LNCAP (cell line): ENCODE measurements around the gene ZNF778.

Experiments
- TF ChIP-seq, protein P1 (sequence below): fragments of 450-650 bp; IDR thresholded peaks from 2 replicates; pipeline ENCODE4 v1.5.1; 2017; ENCODE audit warnings: mild to moderate bottlenecking

ZNF778 gene

DNA sequence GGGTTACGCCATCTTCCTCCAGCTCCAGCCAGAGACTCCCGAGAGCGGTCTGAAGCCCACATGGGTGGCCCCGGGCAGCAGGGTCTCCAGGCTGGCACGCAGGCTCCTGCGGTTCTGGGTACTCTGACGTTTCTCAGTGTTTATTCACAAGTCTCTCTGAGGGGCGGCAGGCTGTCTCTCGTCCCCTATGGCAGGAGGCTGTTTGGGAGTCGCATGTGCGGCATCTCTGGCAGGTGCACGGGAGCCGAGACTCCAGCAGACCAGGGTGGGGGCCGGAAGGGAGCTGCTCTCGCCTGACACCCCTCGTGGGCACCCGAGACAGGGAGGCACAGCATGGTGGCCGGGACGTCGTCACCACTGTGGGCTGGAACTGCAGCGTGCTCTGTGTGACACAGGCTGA lies 48.1 kb downstream of the ZNF778 start:
- TF ChIP-seq, protein P1, sequence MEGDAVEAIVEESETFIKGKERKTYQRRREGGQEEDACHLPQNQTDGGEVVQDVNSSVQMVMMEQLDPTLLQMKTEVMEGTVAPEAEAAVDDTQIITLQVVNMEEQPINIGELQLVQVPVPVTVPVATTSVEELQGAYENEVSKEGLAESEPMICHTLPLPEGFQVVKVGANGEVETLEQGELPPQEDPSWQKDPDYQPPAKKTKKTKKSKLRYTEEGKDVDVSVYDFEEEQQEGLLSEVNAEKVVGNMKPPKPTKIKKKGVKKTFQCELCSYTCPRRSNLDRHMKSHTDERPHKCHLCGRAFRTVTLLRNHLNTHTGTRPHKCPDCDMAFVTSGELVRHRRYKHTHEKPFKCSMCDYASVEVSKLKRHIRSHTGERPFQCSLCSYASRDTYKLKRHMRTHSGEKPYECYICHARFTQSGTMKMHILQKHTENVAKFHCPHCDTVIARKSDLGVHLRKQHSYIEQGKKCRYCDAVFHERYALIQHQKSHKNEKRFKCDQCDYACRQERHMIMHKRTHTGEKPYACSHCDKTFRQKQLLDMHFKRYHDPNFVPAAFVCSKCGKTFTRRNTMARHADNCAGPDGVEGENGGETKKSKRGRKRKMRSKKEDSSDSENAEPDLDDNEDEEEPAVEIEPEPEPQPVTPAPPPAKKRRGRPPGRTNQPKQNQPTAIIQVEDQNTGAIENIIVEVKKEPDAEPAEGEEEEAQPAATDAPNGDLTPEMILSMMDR = no peak

- TF ChIP-seq, protein P1 = no peak
Measured at GRCh38 chr16:89266521-89267134, 49.1 kb downstream of the ZNF778 start.

- TF ChIP-seq, protein P1 = no peak
Measured at GRCh38 chr16:89268585-89268984, 51.1 kb downstream of the ZNF778 start.

DNA sequence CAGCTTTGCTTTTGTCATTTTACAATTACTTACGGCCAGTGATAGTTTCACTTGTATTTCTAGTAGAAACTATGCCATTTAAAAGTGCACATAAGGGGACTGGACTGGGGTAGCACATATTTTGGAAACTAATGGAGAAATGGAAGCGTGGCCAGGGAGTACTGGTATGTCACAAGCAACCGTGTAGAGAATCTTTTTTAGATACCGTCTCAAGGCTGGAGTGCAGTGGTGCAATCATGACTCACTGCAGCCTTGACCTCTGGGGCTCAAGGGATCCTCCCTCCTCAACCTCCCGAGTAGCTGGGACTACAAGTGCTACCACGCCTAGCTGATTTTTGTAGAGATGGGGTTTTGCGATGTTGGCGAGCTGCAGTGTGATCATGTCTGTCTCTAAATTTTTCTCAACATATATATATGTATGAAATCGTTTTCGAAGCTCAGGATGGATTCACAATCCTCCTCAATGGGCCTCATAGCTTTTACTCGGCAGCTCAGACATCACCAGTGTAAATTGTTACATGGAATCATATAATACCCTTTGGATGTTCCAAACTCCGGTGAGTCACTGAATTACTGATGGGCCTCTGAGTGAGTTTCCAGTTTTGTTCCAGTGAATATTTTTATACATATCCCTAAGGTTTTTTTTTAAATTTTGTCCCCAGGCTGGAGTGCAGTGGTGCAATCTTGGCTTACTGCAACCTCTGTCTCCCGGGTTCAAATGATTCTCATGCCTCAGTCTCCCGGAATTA lies 51.7 kb downstream of the ZNF778 start:
- TF ChIP-seq, protein P1 = no peak

DNA sequence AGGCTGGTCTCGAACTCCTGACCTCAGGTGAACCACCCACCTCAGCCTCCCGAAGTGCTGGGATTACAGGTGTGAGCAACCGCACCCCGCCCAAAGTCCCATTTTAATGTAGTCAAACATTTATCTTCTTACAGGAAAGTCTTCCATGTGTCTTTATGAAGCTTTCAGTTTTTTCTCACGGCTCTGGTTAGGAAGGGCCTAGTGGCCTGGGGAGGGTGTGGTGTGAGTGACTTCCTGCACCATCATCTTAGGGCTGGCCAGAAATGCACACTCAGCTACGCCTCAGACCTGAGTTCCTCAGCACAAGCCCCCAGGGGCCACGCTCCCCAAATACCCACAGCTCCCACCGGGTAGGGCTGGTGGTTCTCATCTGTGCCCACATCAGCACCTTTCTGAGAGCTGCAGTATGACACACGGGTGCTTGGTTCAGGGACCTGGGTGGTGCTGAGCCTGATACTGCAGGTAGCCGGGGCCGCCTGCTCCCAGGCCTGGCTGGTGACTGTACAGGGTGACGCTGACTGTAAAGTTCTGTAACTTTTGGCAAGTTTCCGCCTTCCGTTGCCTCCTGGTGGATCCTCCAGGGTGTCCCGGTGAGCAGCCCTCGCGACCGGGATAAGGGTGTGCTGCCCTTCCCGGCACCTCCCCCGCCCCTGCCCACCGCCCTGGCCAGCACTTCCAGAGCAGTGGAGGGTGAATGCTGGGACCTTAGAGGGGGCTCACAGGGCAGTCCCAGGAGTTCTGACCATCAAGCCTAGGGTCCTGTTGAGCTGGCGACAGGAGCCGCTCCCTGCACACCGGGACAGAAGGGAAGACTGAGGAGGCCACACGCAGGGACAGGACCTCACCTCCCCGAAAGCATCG lies 52.5 kb downstream of the ZNF778 start:
- TF ChIP-seq, protein P1 = no peak

- TF ChIP-seq, protein P1 = no peak
Measured at GRCh38 chr16:89270666-89271345, 53.3 kb downstream of the ZNF778 start.

- TF ChIP-seq, protein P1 = no peak
Measured at GRCh38 chr16:89272631-89273030, 55.1 kb downstream of the ZNF778 start.
